Measurements from ENCODE around the gene RCOR1. TPM values are rescaled to one million over a fixed set of nuclear protein-coding genes. Genes with fewer than 3 reads are reported as not detected.

The RCOR1 gene
- total RNA-seq, 1 experiment from 2014 or later: 25.4 TPM

- Mint-ChIP-seq H3K4me1 (peaks cover 41% of the 10 kb centered on the region), H3K27ac (peak overlapping the region; percentile 45)
Observed at GRCh38 chr14:102693006-102693755, 100.7 kb downstream of the RCOR1 start.

GRCh38 chr14:102694530-102695166 is 102.2 kb downstream of the RCOR1 start:
- peak; percentile 72 for ATAC-seq
- Mint-ChIP-seq H3K4me3 (no peak overlapping the region), H3K27ac (peak overlapping the region; percentile 35; the same call in 1 of the 2 replicates)

More at GRCh38 chr14:102693006-102693755, 100.7 kb downstream of the RCOR1 start:
- TF ChIP-seq ATF6 (CRISPR knock-in tag; IDR thresholded peaks at IDR 0.05) (no peak), MXD4 (CRISPR knock-in tag; IDR thresholded peaks at IDR 0.05; ENCODE audit: borderline replicate concordance) (no peak), CDX4 (CRISPR knock-in tag; IDR thresholded peaks at IDR 0.05; ENCODE audit: borderline replicate concordance) (no peak), ATF1 (CRISPR knock-in tag; IDR thresholded peaks at IDR 0.05) (no peak), ZNF423 (CRISPR knock-in tag; IDR thresholded peaks at IDR 0.05) (no peak), AR (CRISPR knock-in tag; IDR thresholded peaks at IDR 0.05) (no peak), JAZF1 (CRISPR knock-in tag; IDR thresholded peaks at IDR 0.05) (no peak), ESRRA (CRISPR knock-in tag; IDR thresholded peaks at IDR 0.05; ENCODE audit: borderline replicate concordance) (no peak)
- Mint-ChIP-seq H3K27me3 (ENCODE audit: low read depth) (no peaks in the 10 kb centered on the region), H3K9me3 (no peaks in the 10 kb centered on the region), H3K4me3 (no peak overlapping the region), H3K36me3 (no peaks in the 10 kb centered on the region)
- ATAC-seq (peak; percentile 80), DNase-seq (ENCODE audit: low spot score) (no peak)
- ChIA-PET CTCF (interaction anchor here (0.6 to 4.3 kb wide), 21 partner anchors 11 to 678 kb away, joined by 3 to 72 read pairs (median 8); no protein-coding TSS in a partner anchor), POLR2A (interaction anchor here (0.9 kb wide), 1 partner anchor 67 kb away, joined by 3 read pairs; no protein-coding TSS in a partner anchor)

More at GRCh38 chr14:102694530-102695166, 102.2 kb downstream of the RCOR1 start:
- Mint-ChIP-seq H3K27me3 (ENCODE audit: low read depth) (no peaks in the 10 kb centered on the region), H3K4me1 (peaks cover 41% of the 10 kb centered on the region), H3K9me3 (no peaks in the 10 kb centered on the region), H3K36me3 (no peaks in the 10 kb centered on the region)
- peak; percentile 62 for DNase-seq (ENCODE audit: low spot score)
- TF ChIP-seq EMX1 (CRISPR knock-in tag; IDR thresholded peaks at IDR 0.05): no peak
- TF ChIP-seq CTCF (IDR thresholded peaks at IDR 0.05): peak; percentile 60
- ChIA-PET CTCF (interaction anchor here (0.5 to 4.3 kb wide), 60 partner anchors 9 to 678 kb away, joined by 3 to 72 read pairs (median 4); partner anchors contain the start of gene AMN), POLR2A (interaction anchor here (0.6 to 0.9 kb wide), 4 partner anchors 65 to 143 kb away, joined by 3 to 4 read pairs (median 3); no protein-coding TSS in a partner anchor)
